HEK293 (cell line): ENCODE measurements around the gene PCSK5.

ENCODE experiments used
- CTCF ChIP-seq: fragments of 450-650 bp; formaldehyde crosslinking; IDR thresholded peaks from 2 replicates; pipeline ENCODE4 v1.5.1; 2016; ENCODE audit warnings: missing biosample characterization, missing genetic modification characterization
- KLF16 ChIP-seq: fragments of 450-650 bp; formaldehyde crosslinking; IDR thresholded peaks from 2 replicates; pipeline ENCODE4 v1.5.1; 2017; ENCODE audit warnings: missing biosample characterization, missing genetic modification characterization
- MYNN ChIP-seq: fragments of 450-650 bp; formaldehyde crosslinking; IDR thresholded peaks from 2 replicates; pipeline ENCODE4 v1.5.1; 2016; ENCODE audit warnings: missing biosample characterization, missing genetic modification characterization, borderline replicate concordance
- ZNF610 ChIP-seq: fragments of 450-650 bp; formaldehyde crosslinking; IDR thresholded peaks from 2 replicates; pipeline ENCODE4 v1.5.1; 2016; ENCODE audit warnings: missing biosample characterization, missing genetic modification characterization, borderline replicate concordance
- ZSCAN16 ChIP-seq: fragments of 450-650 bp; formaldehyde crosslinking; IDR thresholded peaks from 2 replicates; pipeline ENCODE4 v1.5.1; 2016; ENCODE audit warnings: missing biosample characterization, missing genetic modification characterization

GRCh38 chr9:76359766-76360165 is 469.3 kb downstream of the PCSK5 start:
- TF ChIP-seq MYNN (tag by site-specific recombination) (no peak), CTCF (tag by site-specific recombination) (no peak), ZNF610 (tag by site-specific recombination) (no peak), KLF16 (tag by site-specific recombination) (no peak), ZSCAN16 (tag by site-specific recombination) (no peak)
